Measurements from ENCODE around the gene NFXL1. TPM values are rescaled to one million over a fixed set of nuclear protein-coding genes. Genes with fewer than 3 reads are reported as not detected.

NFXL1 gene
- total and polyA plus RNA-seq, 10 of the 15 experiments (the other 5 are each of a cell fraction or from before 2014, with no cell fraction given), result 8.1 to 16.5 (median 13.1) TPM

GRCh38 chr4:47926667-47927258 lies 12.4 kb upstream of the NFXL1 start (continued):
- TF ChIP-seq ZBTB11 (CRISPR knock-in tag; IDR thresholded peaks at IDR 0.05) (no peak), MYC (IDR thresholded peaks at IDR 0.05; ENCODE audit: insufficient read depth, insufficient read length, insufficient replicate concordance, low read length, severe bottlenecking) (no peak), ZBED1 (IDR thresholded peaks at IDR 0.05; ENCODE audit: borderline replicate concordance) (no peak), TBL1XR1 (IDR thresholded peaks at IDR 0.05; ENCODE audit: low read depth, low read length) (no peak), E2F4 (IDR thresholded peaks at IDR 0.05; ENCODE audit: low read depth, low read length) (no peak), SKIL (IDR thresholded peaks at IDR 0.05; ENCODE audit: low read depth, poor library complexity, severe bottlenecking) (no peak), REST (IDR thresholded peaks at IDR 0.05; ENCODE audit: low read depth, low read length) (peak; percentile 58; the same call in 1 of the 2 replicates), ESRRA (IDR thresholded peaks at IDR 0.05; ENCODE audit: low read length) (no peak), NFYA (IDR thresholded peaks at IDR 0.05; ENCODE audit: borderline replicate concordance, low read depth, low read length) (no peak)
